Measurements from ENCODE around the gene ALDOC.
A peak's percentile ranks its signal among the peaks of the same experiment; 100 is the strongest.
"Not testable (repeated sequence)": the region's sequence is repeated elsewhere in the genome, so short reads cannot be mapped to it uniquely, and the experiment has no call there.

The ALDOC gene

GRCh38 chr17:28580959-28581358 is 4.3 kb upstream of the ALDOC start:
- no peak for DNase-seq

- no peak for DNase-seq
Observed at GRCh38 chr17:28579526-28579925, 2.8 kb upstream of the ALDOC start.

GRCh38 chr17:28578246-28579195 is 1.8 kb upstream of the ALDOC start:
- no peak for DNase-seq

GRCh38 chr17:28577466-28577824 is 750 bp upstream of the ALDOC start:
- no peak for DNase-seq

GRCh38 chr17:28576016-28576415 is 679 bp downstream of the ALDOC start:
- DNase-seq, result not testable (repeated sequence)

- no peak for DNase-seq
Observed at GRCh38 chr17:28575126-28575795, 1.4 kb downstream of the ALDOC start.

GRCh38 chr17:28574526-28574925 is 2.2 kb downstream of the ALDOC start:
- DNase-seq, result no peak

GRCh38 chr17:28573966-28574480 is 2.7 kb downstream of the ALDOC start:
- no peak for DNase-seq

- DNase-seq, result no peak
Observed at GRCh38 chr17:28573521-28573920, 3.2 kb downstream of the ALDOC start.

- no peak for DNase-seq
Observed at GRCh38 chr17:28573040-28573380, 3.7 kb downstream of the ALDOC start.

GRCh38 chr17:28572259-28573039 is 4.2 kb downstream of the ALDOC start:
- DNase-seq, result no peak

- DNase-seq, result peak; percentile 92
Observed at GRCh38 chr17:28571361-28572122, 5.2 kb downstream of the ALDOC start, which contains the start of gene PIGS. Gene PIGS, minus strand, starts transcription at chr17:28571524. Its CDS starts 28 bp downstream, at chr17:28571496.

GRCh38 chr17:28570716-28571360 is 5.9 kb downstream of the ALDOC start:
- DNase-seq, result peak; percentile 30

- no peak for DNase-seq
Observed at GRCh38 chr17:28569446-28569845, 7.2 kb downstream of the ALDOC start.

- DNase-seq, result no peak
Observed at GRCh38 chr17:28567604-28568003, 9.1 kb downstream of the ALDOC start.

GRCh38 chr17:28563475-28563874 is 13.2 kb downstream of the ALDOC start:
- DNase-seq, result no peak

GRCh38 chr17:28555022-28555421 is 21.7 kb downstream of the ALDOC start:
- DNase-seq, result no peak

GRCh38 chr17:28554565-28554964 is 22.1 kb downstream of the ALDOC start:
- no peak for DNase-seq

- no peak for DNase-seq
Observed at GRCh38 chr17:28553000-28553505, 23.6 kb downstream of the ALDOC start.

GRCh38 chr17:28552176-28552999 is 24.3 kb downstream of the ALDOC start, which contains the start of gene UNC119:
Gene UNC119, minus strand, starts transcription at chr17:28552624. Its CDS starts 67 bp downstream, at chr17:28552557.
- peak; percentile 83 for DNase-seq

Data from retina (tissue), 1 donor.